AG04449 (cell line): ENCODE results near the gene CFAP65.

Source experiments
- CTCF ChIA-PET: fragments of 350-600 bp; formaldehyde crosslinking; extraction: SDS; loops from one replicate; lab custom pipeline; 2021; ENCODE audit warnings: antibody characterized with exemption; lab: Yijun Ruan, JAX
- POLR2A ChIA-PET: fragments of 400-600, 350-600 bp; formaldehyde crosslinking; extraction: SDS; loops from one replicate; lab custom pipeline; 2020; ENCODE audit warnings: antibody characterized with exemption, inconsistent platforms; lab: Yijun Ruan, JAX
- DNase-seq: peaks from one replicate; pipeline ENCODE4 v3.0.0-alpha.2; 2010; ENCODE audit warnings: low read depth, low spot score
- H3K4me3 ChIP-seq: 2 replicates; pipeline ENCODE4 v1.5.1; 2011; ENCODE audit warnings: low read depth, mild to moderate bottlenecking, control low read depth, low read length
- TF ChIP-seq, protein P1 (sequence below): IDR thresholded peaks from one replicate; pipeline ENCODE4 v1.5.1; 2011; ENCODE audit warnings: mild to moderate bottlenecking, moderate library complexity, low read length, control low read depth, inconsistent platforms; ENCODE audit not compliant: insufficient read depth; ENCODE audit errors: missing control alignments

CFAP65 gene

GRCh38 chr2:219084791-219085190 is 43.5 kb upstream of the CFAP65 start:
- no peak overlapping the region for H3K4me3 ChIP-seq
- TF ChIP-seq, protein P1, sequence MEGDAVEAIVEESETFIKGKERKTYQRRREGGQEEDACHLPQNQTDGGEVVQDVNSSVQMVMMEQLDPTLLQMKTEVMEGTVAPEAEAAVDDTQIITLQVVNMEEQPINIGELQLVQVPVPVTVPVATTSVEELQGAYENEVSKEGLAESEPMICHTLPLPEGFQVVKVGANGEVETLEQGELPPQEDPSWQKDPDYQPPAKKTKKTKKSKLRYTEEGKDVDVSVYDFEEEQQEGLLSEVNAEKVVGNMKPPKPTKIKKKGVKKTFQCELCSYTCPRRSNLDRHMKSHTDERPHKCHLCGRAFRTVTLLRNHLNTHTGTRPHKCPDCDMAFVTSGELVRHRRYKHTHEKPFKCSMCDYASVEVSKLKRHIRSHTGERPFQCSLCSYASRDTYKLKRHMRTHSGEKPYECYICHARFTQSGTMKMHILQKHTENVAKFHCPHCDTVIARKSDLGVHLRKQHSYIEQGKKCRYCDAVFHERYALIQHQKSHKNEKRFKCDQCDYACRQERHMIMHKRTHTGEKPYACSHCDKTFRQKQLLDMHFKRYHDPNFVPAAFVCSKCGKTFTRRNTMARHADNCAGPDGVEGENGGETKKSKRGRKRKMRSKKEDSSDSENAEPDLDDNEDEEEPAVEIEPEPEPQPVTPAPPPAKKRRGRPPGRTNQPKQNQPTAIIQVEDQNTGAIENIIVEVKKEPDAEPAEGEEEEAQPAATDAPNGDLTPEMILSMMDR = no peak
- DNase-seq = no peak
- ChIA-PET CTCF (interaction anchor here (1.0 to 6.1 kb wide), 9 partner anchors 8 to 70 kb away, joined by 3 to 64 read pairs (median 4); no protein-coding TSS in a partner anchor), POLR2A (no interaction called here)

GRCh38 chr2:219082332-219082958 is 41.1 kb upstream of the CFAP65 start:
- ChIA-PET CTCF (interaction anchor here (1.2 to 5.1 kb wide), 8 partner anchors 9 to 77 kb away, joined by 3 to 39 read pairs (median 6); no protein-coding TSS in a partner anchor), POLR2A (no interaction called here)
- no peak overlapping the region for H3K4me3 ChIP-seq
- TF ChIP-seq, protein P1 = no peak
- no peak for DNase-seq

- no peak overlapping the region for H3K4me3 ChIP-seq
- ChIA-PET CTCF (interaction anchor here (1.2 to 5.1 kb wide), 8 partner anchors 8 to 78 kb away, joined by 3 to 39 read pairs (median 6); no protein-coding TSS in a partner anchor), POLR2A (no interaction called here)
- TF ChIP-seq, protein P1 = no peak
- no peak for DNase-seq
Observed at GRCh38 chr2:219081701-219082331, 40.5 kb upstream of the CFAP65 start.

- TF ChIP-seq, protein P1 = no peak
- H3K4me3 ChIP-seq = no peak overlapping the region
- no peak for DNase-seq
- ChIA-PET CTCF (interaction anchor here (0.6 to 5.1 kb wide), 12 partner anchors 9 to 78 kb away, joined by 3 to 39 read pairs (median 4); no protein-coding TSS in a partner anchor), POLR2A (no interaction called here)
Observed at GRCh38 chr2:219081096-219081495, 39.8 kb upstream of the CFAP65 start.

DNA sequence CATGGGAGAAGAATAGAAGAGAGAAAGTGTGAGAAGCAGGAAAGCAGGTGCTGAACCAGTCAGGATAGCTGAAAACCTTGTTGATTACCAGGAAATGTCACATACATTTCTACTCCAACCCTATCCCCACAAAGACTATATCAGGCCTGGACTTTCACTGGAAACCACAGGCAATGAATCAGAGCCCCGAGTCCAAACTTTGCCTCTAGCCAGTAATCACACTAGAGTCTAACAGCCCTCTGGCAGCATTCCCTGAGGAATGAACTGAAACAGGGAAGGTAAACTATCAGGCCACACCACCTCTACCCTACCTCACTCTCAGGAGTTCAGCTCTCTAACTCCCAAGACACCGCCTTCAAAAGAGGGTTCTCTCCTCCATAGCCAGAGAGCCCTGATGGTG is 38.1 kb upstream of the CFAP65 start:
- TF ChIP-seq, protein P1 = no peak
- H3K4me3 ChIP-seq = no peak overlapping the region
- no peak for DNase-seq
- ChIA-PET POLR2A (no interaction called here), CTCF (interaction anchor here (1.1 to 5.1 kb wide), 6 partner anchors 9 to 75 kb away, joined by 3 to 39 read pairs (median 4); no protein-coding TSS in a partner anchor)

- DNase-seq = no peak
- no peak overlapping the region for H3K4me3 ChIP-seq
- ChIA-PET POLR2A (no interaction called here), CTCF (interaction anchor here (1.0 to 5.1 kb wide), 7 partner anchors 9 to 76 kb away, joined by 3 to 39 read pairs (median 4); no protein-coding TSS in a partner anchor)
- TF ChIP-seq, protein P1 = no peak
Observed at GRCh38 chr2:219078951-219079350, 37.6 kb upstream of the CFAP65 start.
